MV-4-11 (cell line): ENCODE data around the gene DENND2A.
A peak's percentile ranks its signal among the peaks of the same experiment; 100 is the strongest.
"Not testable (repeated sequence)": the region's sequence is repeated elsewhere in the genome, so short reads cannot be mapped to it uniquely, and the experiment has no call there.

Experiments
- DNase-seq: peaks from one replicate; lab custom pipeline; 2025; lab: John Stamatoyannopoulos, UW

Gene DENND2A, protein sequence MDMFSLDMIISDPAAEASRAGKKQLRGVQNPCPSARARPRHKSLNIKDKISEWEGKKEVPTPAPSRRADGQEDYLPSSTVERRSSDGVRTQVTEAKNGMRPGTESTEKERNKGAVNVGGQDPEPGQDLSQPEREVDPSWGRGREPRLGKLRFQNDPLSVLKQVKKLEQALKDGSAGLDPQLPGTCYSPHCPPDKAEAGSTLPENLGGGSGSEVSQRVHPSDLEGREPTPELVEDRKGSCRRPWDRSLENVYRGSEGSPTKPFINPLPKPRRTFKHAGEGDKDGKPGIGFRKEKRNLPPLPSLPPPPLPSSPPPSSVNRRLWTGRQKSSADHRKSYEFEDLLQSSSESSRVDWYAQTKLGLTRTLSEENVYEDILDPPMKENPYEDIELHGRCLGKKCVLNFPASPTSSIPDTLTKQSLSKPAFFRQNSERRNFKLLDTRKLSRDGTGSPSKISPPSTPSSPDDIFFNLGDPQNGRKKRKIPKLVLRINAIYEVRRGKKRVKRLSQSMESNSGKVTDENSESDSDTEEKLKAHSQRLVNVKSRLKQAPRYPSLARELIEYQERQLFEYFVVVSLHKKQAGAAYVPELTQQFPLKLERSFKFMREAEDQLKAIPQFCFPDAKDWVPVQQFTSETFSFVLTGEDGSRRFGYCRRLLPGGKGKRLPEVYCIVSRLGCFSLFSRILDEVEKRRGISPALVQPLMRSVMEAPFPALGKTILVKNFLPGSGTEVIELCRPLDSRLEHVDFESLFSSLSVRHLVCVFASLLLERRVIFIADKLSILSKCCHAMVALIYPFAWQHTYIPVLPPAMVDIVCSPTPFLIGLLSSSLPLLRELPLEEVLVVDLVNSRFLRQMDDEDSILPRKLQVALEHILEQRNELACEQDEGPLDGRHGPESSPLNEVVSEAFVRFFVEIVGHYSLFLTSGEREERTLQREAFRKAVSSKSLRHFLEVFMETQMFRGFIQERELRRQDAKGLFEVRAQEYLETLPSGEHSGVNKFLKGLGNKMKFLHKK

DNA sequence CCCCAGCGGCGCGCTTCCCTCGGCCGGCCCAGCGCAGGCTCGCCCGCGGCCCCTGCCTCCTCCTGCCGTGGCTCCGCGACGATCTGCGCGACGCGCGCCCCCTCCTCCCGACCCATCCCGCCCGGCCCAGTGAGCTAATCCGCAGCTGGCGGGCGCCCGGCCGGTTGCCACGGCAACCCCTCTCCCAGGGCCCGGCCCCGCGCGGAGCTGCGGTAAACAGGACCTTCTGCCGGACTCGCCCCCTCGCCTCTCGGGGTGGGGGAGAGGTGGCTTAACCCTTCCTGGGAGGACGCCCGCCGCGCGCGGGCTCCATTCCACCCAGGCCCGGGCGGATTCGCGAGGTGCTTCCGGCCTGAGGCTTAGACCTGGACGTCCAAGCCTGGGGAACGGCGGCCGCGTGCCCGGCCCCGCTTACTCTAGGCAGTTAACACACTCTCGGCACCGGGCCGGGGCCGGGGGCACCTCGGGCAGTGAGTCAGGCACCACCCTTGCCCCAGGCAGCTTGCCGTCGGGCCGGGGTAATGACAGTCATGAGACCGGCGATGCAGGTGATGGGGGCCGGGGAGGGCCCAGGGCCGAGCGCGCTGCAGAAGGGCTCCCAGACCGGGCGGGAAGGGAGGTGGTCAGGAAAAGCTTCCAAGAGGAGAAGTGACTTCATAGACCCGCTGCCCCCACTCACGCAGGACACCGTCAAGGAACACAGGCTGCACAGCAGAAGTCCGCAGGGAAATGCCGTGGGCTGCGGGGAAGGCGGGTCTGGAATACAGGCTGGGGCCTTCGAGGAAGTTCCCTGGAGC is at the start of gene DENND2A:
TSS of gene DENND2A (minus strand) at position 87 of the 797 bp plus-strand sequence. CDS start 38,416 bp downstream, outside the sequence.
- DNase-seq = no peak

DNA sequence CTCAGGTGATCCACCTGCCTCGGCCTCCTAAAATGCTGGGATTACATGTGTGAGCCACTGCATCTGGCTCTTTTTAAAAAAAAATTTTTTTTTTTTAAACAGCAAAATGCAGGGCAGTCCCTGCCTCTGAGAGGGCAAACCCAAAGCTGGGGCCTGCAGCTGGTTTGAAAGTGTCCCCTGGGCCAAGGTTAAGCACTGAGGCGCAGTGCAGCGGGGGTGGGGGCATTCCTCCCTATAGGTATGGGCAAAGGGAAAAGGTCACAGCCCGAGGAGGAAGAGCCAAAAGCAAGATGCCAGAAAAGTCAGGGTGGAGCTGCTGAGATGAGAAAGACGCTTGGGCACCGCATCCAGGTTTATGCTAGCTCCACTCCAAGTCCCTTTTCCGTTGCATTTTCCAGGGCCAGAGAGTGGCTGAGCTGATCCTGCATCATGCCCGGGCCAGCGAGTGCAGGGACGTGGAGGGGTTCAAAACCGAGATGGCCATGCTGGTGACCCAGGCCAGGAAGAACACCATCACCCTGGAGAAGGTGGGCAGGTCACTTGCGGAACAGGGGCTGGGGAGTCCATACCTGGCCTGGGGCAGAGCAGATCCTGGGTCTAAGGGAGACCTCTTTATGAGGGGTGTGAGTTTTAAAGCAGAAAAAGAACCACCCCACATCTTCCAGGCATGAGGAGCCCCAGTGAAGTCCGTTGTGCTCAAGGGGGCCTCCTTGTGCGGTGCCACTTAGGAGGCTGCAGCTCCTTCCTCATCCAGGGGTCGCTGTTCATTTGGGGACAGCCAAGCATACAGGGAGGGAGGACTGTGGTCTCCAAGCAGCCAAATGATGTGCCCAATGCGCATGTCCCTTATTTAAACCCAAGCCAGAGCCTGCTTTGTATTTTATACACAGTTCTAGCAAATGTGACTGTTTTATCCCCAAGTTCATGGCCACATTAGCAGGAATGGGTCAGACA is 48.9 kb upstream of the DENND2A start:
- no peak for DNase-seq

DNA sequence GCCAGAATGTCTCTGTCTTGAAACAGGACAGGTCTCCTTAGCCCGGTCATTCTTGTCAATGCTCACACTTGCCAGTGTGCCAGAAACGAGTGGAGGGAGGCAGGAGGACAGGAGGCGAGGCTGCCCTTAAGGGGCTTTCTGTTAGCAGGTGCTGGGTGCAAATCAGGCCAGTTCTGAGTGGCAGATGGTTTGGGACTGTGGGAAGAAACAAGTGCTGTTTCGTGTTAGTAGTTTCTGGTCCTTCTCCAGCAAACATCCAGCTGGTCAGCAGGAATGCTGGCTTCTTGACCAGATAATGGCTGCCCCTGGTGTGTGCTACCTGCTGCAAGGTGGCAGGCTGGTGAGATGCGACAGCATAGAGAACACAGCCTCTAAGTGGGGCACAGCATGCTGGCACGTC is 47.7 kb upstream of the DENND2A start:
- no peak for DNase-seq

DNA sequence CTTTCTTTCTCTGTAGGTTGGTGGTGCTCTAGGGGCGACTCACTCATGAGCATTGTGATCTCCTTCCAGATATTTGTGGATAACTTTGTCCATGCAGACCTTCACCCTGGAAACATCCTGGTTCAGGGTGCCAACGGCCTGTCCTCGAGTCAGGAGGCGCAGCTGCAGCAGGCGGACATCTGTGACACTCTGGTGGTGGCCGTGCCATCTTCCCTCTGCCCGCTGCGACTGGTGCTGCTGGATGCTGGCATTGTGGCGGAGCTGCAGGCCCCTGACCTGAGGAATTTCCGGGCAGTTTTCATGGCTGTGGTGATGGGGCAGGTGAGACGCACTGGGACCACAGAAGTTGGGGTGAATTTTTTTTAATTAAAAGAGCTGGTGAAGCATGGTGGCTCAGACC is 46.3 kb upstream of the DENND2A start:
- no peak for DNase-seq

DNA sequence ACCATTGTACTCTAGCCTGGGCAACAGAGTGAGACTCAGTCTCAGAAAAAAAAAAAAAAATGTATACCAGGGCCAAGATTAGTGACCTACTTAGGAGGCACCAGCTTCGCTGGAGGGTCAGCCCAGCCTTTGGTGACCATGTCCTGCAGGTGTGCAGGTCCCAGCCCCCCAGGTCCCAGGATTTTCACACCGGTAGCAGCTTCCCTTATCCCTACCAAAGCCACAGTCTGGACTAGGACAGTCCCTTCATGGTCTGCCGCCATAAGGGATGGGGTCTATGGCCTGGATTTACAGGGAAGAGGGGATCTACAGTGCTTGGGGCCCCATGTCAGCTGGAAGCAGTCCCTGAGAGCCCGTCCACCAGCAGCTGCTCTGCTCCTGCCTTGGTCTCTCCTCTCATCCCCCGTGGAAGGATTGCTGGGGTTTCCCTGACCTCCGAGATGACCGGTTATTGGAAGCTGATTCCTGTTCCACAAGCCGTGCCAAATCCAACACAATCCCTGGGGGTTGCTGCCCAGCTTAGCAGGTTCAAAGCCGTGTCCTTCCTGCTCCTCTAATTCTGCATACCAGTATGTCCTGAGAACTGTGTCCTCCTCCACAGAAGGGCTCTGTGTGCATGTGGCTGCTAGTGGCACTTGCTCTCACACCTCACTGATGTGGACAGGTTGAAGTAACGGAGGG is 44.9 kb upstream of the DENND2A start:
- DNase-seq = no peak

DNA sequence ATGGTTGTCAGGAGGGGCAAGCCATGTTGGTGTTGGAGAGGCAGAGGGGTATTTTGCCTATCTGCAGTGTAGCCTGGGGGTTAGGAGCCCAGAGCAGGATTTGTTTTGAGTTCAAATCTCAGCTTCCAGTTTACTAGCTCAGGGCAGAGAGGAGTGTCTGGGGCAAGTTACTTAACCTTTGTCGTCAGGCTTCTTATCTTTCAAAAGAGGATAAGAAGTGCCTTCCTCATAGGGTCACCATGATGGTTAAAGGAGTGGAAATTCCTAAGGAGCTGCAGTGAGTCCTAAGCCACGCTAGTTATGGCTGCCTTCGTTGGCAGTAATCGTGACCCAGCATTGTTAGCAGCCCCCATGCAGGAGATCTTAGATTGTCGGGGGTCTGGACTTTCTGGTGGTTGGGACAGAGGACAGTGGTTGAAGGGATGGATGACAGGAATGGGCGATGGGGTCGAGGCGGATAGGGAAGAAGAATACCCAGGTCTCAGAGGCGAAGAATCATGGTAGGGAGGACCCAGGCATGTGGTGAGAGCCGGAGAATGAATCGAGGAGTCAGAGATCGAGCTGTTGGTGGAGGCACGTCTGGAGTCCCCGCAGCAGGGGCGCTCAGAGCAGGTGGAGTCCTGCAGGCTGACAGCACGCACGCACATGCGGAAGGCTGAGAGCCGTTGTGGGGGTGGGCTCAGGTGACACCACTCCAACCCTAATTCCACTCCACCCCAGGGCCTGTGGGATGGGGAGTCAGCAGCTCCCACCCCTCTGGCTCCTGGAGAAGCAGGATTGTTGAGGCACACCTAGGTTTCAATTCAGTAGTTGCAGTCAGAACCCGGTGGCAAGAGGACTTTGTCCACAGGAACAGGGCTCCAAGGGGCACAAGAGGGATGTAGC is 43.7 kb upstream of the DENND2A start:
- DNase-seq = no peak

DNA sequence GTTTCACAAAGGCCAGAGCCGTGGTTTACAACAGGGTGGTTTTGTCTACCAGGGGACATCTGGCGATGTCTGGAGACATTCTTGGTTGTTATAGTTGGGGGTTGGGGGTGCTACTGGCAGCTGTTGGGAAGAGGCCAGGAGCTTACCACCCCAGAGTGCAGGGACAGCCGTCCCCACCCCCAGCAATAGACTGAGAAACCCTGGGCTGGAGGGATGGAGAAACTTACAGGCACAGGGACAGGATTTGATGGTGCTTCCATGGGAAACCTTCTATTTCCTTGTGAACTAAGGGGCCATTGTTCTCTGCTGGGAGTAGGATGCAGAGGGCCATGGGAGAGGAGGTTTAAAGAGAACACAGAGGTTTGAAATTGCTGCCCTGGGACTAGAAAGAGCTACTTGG is 43.0 kb upstream of the DENND2A start:
- DNase-seq = no peak

DNA sequence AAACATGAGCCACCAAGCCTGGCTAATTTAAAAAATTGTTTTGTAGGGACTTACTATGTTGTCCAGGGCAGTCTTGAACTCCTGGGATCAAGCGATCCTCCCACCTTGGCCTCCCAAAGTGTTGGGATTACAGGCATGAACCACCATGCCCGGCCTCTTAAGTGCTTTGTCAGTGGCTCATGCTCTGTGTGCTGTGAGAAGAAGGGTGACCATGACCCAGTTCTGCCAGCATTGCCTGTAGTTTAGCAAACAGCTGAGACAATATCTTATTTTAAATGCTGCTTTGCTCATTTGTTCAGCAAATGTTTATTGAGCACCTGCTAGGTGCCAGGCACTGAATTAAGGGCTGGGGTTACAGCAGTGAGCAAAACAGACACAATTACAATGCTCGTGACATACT is 41.2 kb upstream of the DENND2A start:
- no peak for DNase-seq

DNA sequence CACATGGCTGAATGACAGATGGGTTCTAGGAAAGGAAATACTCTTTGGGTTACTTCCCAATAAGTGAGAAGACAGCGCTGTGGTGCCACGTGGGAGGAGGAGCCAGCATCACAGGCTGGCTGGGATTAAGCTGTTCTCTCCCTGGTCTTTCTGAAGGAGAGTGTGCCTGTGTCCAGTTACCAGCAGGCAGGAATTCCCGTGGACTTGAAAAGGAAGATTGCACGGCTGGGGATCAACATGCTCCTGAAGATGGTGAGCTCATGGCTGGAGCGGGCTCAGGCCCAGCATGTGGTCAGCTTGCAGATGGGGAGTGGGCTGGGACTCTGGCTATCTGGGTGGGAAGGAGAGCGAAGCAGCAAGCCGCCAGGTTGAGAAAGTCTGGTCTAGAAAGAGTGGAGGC is 40.3 kb upstream of the DENND2A start:
- DNase-seq = no peak

DNA sequence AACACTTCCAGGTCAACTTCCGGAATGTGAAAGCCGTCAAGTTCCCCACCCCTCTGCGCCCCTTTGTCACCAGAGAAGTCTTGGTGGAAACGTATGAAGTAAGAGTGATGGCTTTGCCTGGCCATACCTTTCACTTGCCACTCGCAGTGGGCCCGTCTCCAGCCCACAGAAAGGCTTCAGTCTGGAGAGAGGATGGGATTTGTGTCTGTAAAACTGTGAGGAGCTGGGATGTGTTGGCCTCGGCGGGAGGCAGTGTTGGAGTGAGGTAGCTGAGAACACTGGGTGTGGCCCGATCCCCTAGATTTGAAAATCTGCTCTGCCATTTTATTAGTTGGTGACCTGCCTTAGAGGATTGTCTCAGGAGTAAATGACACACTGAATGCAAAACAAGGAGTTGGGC is 38.6 kb upstream of the DENND2A start:
- no peak for DNase-seq

DNA sequence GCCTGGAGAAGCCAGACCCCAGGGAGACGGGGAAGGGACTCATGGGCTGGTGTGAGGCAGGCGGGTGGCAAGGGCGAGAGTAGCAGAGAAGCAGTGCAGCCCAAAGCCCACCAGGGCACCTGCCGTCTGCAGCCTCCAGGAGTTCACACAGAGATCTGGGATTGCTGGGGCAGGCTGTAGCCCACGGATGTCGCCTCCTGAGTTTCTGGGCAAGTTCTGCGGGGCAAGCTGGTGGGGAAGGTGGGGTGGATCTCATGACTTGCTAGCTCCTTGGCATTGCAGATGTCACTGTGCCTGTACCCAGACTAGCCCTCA is 38.2 kb upstream of the DENND2A start:
- no peak for DNase-seq

DNA sequence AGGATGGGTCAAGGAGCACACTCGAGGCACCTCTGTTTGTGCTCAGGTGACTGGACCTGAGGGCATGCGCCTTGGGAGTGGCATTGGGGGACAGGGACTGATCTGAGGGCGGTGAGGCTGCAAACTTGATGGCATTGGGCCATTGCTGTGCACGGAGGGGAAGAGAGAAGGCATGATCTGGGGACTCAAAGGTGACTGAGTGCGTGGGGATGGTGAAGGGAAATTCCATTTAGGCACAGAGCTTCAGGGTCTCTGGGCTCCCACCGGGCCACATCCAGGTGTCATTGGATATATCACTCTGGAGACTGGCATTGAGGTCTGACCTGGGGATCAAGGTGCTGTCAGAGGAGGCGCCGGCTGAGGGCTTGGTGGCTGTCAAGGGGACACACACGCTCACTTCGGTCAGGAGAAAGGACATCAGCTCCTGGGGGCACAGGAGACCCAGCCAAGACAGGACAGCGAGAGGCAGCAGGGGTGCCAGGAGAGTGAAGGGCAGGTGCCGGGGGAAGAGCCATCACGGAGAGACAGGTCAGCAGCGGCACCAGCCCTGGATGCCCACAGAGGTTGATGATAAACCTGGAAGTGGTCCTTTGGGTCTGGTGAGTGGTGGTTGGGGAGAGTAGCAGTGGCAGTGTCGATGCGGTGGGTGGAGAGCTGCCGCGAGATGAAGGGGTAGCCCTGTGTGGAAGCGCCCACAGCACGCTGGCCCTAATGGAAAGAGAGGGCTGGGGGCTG is 37.6 kb upstream of the DENND2A start:
- DNase-seq = no peak

DNA sequence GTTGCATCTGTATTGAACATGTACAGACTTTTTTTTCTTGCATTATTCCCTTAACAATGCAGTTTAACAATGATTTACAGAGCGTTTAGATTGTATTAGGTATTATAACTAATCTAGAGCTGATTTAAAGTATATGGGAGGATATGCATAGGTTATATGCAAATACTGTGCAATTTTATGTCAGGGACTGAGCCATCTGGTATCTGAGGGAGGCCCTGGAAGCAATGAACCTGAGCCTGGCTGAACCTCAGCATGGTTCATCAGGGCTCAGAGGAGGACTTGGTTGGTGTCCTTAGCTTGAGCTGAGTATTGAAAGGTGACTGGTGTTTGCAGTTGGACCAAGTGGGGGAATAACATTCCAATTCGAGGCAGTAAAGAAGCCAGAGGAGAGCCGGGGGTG is 36.9 kb upstream of the DENND2A start:
- DNase-seq = no peak

DNA sequence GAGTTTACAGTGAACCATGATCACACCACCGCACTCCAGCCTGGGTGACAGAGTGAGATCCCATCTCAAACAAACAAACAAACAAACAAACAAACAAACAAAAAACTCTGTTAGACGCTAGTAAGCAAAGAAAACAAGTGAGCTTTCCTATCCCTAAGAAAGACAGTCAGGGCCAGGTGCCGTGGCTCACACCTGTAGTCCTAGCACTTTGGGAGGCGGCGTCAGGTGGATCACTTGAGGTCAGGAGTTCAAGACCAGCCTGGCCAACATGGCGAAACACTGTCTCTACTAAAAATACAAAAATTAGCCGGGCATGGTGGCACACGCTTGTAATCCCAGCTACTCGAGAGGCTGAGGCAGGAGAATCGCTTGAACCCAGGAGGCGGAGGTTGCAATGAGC is 36.3 kb upstream of the DENND2A start:
- DNase-seq = not testable (repeated sequence)

DNA sequence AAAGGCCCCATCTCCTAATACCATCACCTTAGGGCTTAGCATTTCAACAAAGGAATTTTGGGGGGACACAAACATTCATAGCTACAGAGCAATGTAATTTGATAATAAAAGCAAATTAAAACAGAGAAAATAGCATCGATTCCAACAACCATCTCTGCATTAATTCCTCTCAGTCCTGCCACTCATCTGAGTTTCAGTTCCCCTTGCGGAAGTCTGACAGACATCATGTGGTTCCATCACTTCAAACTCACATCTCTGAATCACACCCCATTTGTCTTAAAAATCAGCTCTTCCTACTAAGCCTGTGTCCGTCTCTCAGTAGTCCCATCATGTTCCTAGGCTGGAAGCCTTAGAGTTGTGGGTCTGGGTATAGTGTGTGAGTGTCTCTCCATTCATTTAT is 35.7 kb upstream of the DENND2A start:
- peak; percentile 84 for DNase-seq

DNA sequence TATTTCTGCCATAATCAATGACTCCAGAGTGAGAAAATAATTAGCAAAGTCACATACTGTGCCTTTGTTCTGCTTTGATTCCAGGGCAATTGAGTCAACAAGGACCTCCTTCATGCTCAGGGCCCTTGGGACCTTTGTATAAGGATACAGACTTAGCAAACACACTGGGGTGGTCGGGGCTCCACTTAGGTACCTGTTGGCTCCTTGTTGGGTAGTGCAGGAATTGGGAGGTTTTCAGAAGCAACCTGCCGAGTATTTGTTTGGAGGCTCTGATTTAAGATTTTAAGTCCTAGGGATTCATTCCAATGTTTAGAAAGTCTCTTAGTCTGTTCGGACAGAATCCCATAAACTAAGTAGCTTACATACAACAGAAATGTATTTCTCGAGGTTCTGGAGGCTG is 35.1 kb upstream of the DENND2A start:
- DNase-seq = no peak

DNA sequence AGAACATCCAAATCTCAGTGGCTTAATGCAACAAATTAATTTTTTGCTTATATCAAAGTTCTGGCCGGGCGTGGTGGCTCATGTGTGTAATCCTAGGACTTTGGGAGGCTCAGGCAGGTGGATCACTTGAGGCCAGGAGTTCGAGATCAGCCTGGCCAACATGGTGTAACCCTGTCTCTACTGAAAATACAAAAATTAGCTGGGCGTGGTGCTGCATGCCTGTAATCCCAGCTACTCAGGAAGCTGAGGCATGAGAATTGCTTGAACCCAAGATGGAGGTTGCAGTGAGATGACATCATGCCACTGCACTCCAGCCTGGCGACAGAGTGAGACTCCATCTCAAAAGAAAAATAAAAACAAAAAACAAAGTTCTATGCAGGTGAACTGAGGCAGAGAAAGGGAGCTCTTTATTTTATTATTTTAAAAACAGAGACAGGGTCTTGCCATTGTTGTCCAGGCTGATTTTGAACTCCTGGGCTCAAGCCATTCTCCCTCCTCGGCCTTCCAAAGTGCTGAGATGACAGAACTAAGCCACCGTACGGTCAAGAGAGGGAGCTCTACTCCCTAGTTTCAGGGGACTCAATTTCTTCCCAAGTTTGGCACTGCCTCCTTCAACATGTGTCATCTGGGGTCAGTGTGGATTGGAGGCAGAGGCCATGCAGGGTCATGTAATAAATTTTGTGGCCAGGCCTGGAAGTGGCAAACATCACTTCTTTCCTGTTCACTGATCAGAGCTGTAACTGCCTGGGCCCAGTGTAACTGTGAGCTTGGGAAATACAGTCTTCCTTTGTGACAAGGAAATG is 34.5 kb upstream of the DENND2A start:
- peak; percentile 95 for DNase-seq

DNA sequence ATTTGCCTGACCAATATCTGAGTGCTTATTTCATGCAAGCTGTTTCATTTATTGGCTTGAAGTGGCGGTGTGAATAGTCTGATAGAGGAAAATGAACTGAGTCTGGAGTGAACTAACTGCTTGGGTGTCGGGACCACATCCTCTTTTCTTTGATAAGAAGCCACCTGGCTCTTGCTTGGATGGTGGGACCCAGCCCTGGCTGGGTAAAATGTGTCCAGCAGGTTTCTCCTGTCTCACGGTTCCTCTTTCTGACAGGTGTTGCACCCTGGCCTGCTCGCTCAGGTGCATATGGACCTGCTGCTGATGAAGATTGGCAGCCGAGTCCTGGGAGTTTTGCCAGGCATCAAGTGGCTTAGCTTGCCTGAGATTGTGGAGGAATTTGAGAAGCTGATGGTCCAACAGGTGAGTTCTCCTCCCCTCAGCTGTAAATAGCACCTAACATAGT is 33.8 kb upstream of the DENND2A start:
- DNase-seq = no peak
